A549 (cell line): ENCODE measurements around the gene DLG2. TPM values are rescaled to one million over a fixed set of nuclear protein-coding genes. Genes with fewer than 3 reads are reported as not detected.

ENCODE experiments used
- ATAC-seq, 2 experiments: fragments of 200-7000 bp in 1 of 2; fragments of >200 bp in 1 of 2; cut with Nextera tagmentation in 1 of 2; cut with Tn5 transposase in 1 of 2; 3 replicates each; pipeline versions ENCODE4 v1.8.0 to v1.9.1; 2018 to 2020; ENCODE audit warnings: mild to moderate bottlenecking in 1 of 2, moderate library complexity in 1 of 2
- CTCF ChIA-PET: fragments of 300-600 bp; sonication (Branson Sonifier 250); formaldehyde crosslinking; extraction: SDS; loops from one replicate; lab custom pipeline; 2021; ENCODE audit warnings: antibody characterized with exemption, inconsistent platforms; lab: Yijun Ruan, JAX
- POLR2A ChIA-PET: fragments of 350-600 bp; formaldehyde crosslinking; extraction: SDS; loops from one replicate; lab custom pipeline; 2021; ENCODE audit warnings: antibody characterized with exemption, inconsistent platforms; lab: Yijun Ruan, JAX
- DNase-seq, 2 experiments: peaks; one replicate each; pipeline versions ENCODE4 v3.0.0 to v3.0.0-alpha.2; 2011 to 2016; ENCODE audit warnings: low read depth in 1 of 2, low spot score in 1 of 2
- FAIRE-seq: peaks from 2 replicates; lab custom pipeline; 2011; peaks lifted over from hg19 to GRCh38; lab: Jason Lieb, UNC
- H3K27ac ChIP-seq, 2 experiments: fragments of >200 bp; sonication (Bioruptor Twin); formaldehyde crosslinking; 3 replicates each; pipeline ENCODE4 v1.5.1; 2016 to 2017
- H3K4me1 ChIP-seq: fragments of >200 bp; sonication (Bioruptor Twin); formaldehyde crosslinking; 3 replicates; pipeline ENCODE4 v1.6.1; 2016
- H3K4me2 ChIP-seq: fragments of >200 bp; sonication (Bioruptor Twin); formaldehyde crosslinking; 3 replicates; pipeline ENCODE4 v1.6.1; 2016
- H3K4me3 ChIP-seq: fragments of >200 bp; sonication (Bioruptor Twin); formaldehyde crosslinking; 3 replicates; pipeline ENCODE4 v1.5.1; 2016
- H3K9me3 ChIP-seq: fragments of >200 bp; sonication (Bioruptor Twin); formaldehyde crosslinking; 3 replicates; pipeline ENCODE4 v1.6.1; 2016
- ATOH8 ChIP-seq: fragments of 250-450 bp; sonication (Bioruptor Pico); IDR thresholded peaks from 2 replicates; pipeline ENCODE4 v1.5.0; 2020; ENCODE audit warnings: low read depth, mild to moderate bottlenecking, moderate library complexity
- CBX2 ChIP-seq: fragments of 200-600 bp; sonication (generic); IDR thresholded peaks from 2 replicates; pipeline ENCODE4 v1.6.1; 2016; ENCODE audit warnings: low read depth, mild to moderate bottlenecking, borderline replicate concordance
- CBX8 ChIP-seq: fragments of 200-600 bp; sonication (generic); IDR thresholded peaks from 2 replicates; pipeline ENCODE4 v1.6.1; 2016
- CHD4 ChIP-seq: fragments of 200-600 bp; sonication (generic); IDR thresholded peaks from 2 replicates; pipeline ENCODE4 v1.6.1; 2016; ENCODE audit warnings: antibody characterized with exemption, mild to moderate bottlenecking, borderline replicate concordance
- HMGXB4 ChIP-seq: fragments of 250-450 bp; sonication (Bioruptor Pico); IDR thresholded peaks from 2 replicates; pipeline ENCODE4 v1.5.0; 2021; ENCODE audit warnings: mild to moderate bottlenecking, moderate library complexity, borderline replicate concordance
- JUN ChIP-seq, 2 experiments: fragments of >200 bp; sonication (Bioruptor Twin); formaldehyde crosslinking; IDR thresholded peaks; 2 replicates in 1 of 2; 3 replicates in 1 of 2; pipeline ENCODE4 v1.6.1; 2016 to 2017
- KDM1A ChIP-seq: fragments of 200-600 bp; sonication (generic); IDR thresholded peaks from 2 replicates; pipeline ENCODE4 v1.6.1; 2016; ENCODE audit warnings: low read depth, mild to moderate bottlenecking
- MAX ChIP-seq: IDR thresholded peaks from 2 replicates; pipeline ENCODE4 v1.6.1; 2012
- PBX3 ChIP-seq: IDR thresholded peaks from 2 replicates; pipeline ENCODE4 v1.6.1; 2012
- REST ChIP-seq: fragments of 200-600 bp; sonication (generic); IDR thresholded peaks from 2 replicates; pipeline ENCODE4 v1.6.1; 2016; ENCODE audit warnings: antibody characterized with exemption, mild to moderate bottlenecking, moderate library complexity
- SREBF2 ChIP-seq: fragments of 450-650 bp; IDR thresholded peaks from 2 replicates; pipeline ENCODE4 v1.6.1; 2014; ENCODE audit warnings: mild to moderate bottlenecking, moderate library complexity
- ZFP36 ChIP-seq: fragments of 450-650 bp; IDR thresholded peaks from 2 replicates; pipeline ENCODE4 v1.6.1; 2014; ENCODE audit warnings: borderline replicate concordance; ENCODE audit not compliant: partially characterized antibody
- WGBS: methylation state at CpG from one replicate; pipeline ENCODE4 v1.1.6; 2017; ENCODE audit errors: missing lambda C conversion rate; 5-methylcytosine and 5-hydroxymethylcytosine counted together
- polyA plus RNA-seq, 4 experiments: library from polyadenylated mRNA; depleted of rRNA in 3 of 4; stranded (reverse); fragments of >200 nt; fragmentation: RNase III in 1 of 4; extraction: RNeasy Plus Mini Kit Qiagen cat#74134 plus additional on column Dnase treatment in 1 of 4; gene quantifications; 2 replicates in 3 of 4; 3 replicates in 1 of 4; pipeline ENCODE4 v1.2.3, GENCODE V29; 2011 to 2017

The DLG2 gene
- polyA plus RNA-seq, 2 of the 4 experiments (the other 2 are of a cell fraction) = 0.26 to 0.79 TPM

- ChIA-PET CTCF (no interaction called here), POLR2A (no interaction called here)
- ATAC-seq = no peak
- Histone ChIP-seq H3K27ac (no peak overlapping the region), H3K4me1 (no peaks in the 10 kb centered on the region), H3K9me3 (no peaks in the 10 kb centered on the region; the same call in 2 of the 3 replicates), H3K4me3 (no peak overlapping the region), H3K4me2 (no peak overlapping the region)
- no peak for FAIRE-seq
- WGBS = 9% methylated on average over 2 of the region's 2 CpGs
- no peak for DNase-seq
- no peak for TF ChIP-seq JUN (IDR thresholded peaks at IDR 0.05)
- no peak for TF ChIP-seq CHD4
- TF ChIP-seq CBX8 = no peak
- TF ChIP-seq HMGXB4 (CRISPR knock-in tag) = no peak
- no peak for TF ChIP-seq ZFP36
- no peak for TF ChIP-seq MAX
Observed at GRCh38 chr11:84193706-84194105, 1433.4 kb downstream of the DLG2 start.

GRCh38 chr11:84188521-84188920 is 1438.6 kb downstream of the DLG2 start:
- DNase-seq = no peak
- 3% methylated on average over 1 of the region's 1 CpG for WGBS
- no peak overlapping the region for H3K27ac ChIP-seq
- no peak for FAIRE-seq
- H3K9me3 ChIP-seq = no peaks in the 10 kb centered on the region
- H3K4me3 ChIP-seq = no peak overlapping the region
- TF ChIP-seq ATOH8 (CRISPR knock-in tag) (no peak), KDM1A (no peak), PBX3 (no peak)
- ATAC-seq = no peak
- no peaks in the 10 kb centered on the region for H3K4me1 ChIP-seq
- CTCF ChIA-PET = no interaction called here
- H3K4me2 ChIP-seq = no peak overlapping the region
- POLR2A ChIA-PET = no interaction called here

- POLR2A ChIA-PET = no interaction called here
- Histone ChIP-seq H3K4me1 (no peaks in the 10 kb centered on the region), H3K4me2 (no peak overlapping the region), H3K27ac (no peak overlapping the region), H3K4me3 (no peak overlapping the region), H3K9me3 (no peaks in the 10 kb centered on the region)
- CTCF ChIA-PET = no interaction called here
- no peak for FAIRE-seq
- TF ChIP-seq HMGXB4 (CRISPR knock-in tag) = no peak
- no peak for TF ChIP-seq KDM1A
- no peak for TF ChIP-seq SREBF2
- TF ChIP-seq REST = no peak
- no peak for TF ChIP-seq CBX2
- no peak for ATAC-seq
- no peak for DNase-seq
Observed at GRCh38 chr11:84173078-84173477, 1454.1 kb downstream of the DLG2 start.
